Loucy (cell line): ENCODE results near the gene SWI5.

Source experiments
- H2AFZ ChIP-seq: fragments of 200-600 bp; sonication (generic); 2 replicates; pipeline ENCODE4 v1.6.0; 2016; ENCODE audit warnings: antibody characterized with exemption, mild to moderate bottlenecking, low read length, moderate library complexity
- H3F3A ChIP-seq: fragments of 200-600 bp; 2 replicates; pipeline ENCODE4 v1.6.0; 2016; ENCODE audit warnings: antibody characterized with exemption, low read depth, mild to moderate bottlenecking
- H3K27me3 ChIP-seq: fragments of 200-600 bp; sonication (generic); 2 replicates; pipeline ENCODE4 v1.6.1; 2014; ENCODE audit warnings: low read length, mild to moderate bottlenecking; ENCODE audit not compliant: insufficient read depth, poor library complexity, severe bottlenecking
- H3K36me3 ChIP-seq: fragments of 200-600 bp; sonication (generic); 2 replicates; pipeline ENCODE4 v1.6.1; 2016; ENCODE audit warnings: low read length; ENCODE audit not compliant: insufficient read depth
- H3K4me1 ChIP-seq: fragments of 200-600 bp; sonication (generic); 2 replicates; pipeline ENCODE4 v1.5.1; 2014; ENCODE audit warnings: low read length, mild to moderate bottlenecking; ENCODE audit not compliant: insufficient read depth, poor library complexity, severe bottlenecking
- H3K4me2 ChIP-seq: fragments of 200-600 bp; sonication (generic); 2 replicates; pipeline ENCODE4 v1.6.0; 2014; ENCODE audit warnings: antibody characterized with exemption, low read length, low read depth, mild to moderate bottlenecking; ENCODE audit not compliant: poor library complexity, severe bottlenecking
- H3K4me3 ChIP-seq: fragments of 200-600 bp; sonication (generic); 2 replicates; pipeline ENCODE4 v1.5.1; 2014; ENCODE audit warnings: low read length, mild to moderate bottlenecking, mixed read lengths; ENCODE audit not compliant: poor library complexity, severe bottlenecking
- H3K79me2 ChIP-seq: fragments of 200-600 bp; sonication (generic); 2 replicates; pipeline ENCODE4 v1.6.1; 2014; ENCODE audit warnings: low read length; ENCODE audit not compliant: insufficient read depth
- H3K9ac ChIP-seq: fragments of 200-600 bp; sonication (generic); 2 replicates; pipeline ENCODE4 v1.6.0; 2014; ENCODE audit warnings: mild to moderate bottlenecking, low read depth, low read length, moderate library complexity; ENCODE audit not compliant: poor library complexity, severe bottlenecking
- H3K9me2 ChIP-seq: fragments of 200-600 bp; sonication (generic); replicated peaks from 2 replicates; pipeline ENCODE4 v1.6.1; 2016; ENCODE audit warnings: low read depth, low read length, mixed read lengths
- H3K9me3 ChIP-seq: fragments of 200-600 bp; sonication (generic); 2 replicates; pipeline ENCODE4 v1.6.1; 2014; ENCODE audit warnings: mild to moderate bottlenecking, antibody characterized with exemption, low read length, low read depth; ENCODE audit not compliant: insufficient read depth
- H4K20me1 ChIP-seq: fragments of 200-600 bp; sonication (generic); 2 replicates; pipeline ENCODE4 v1.6.0; 2014; ENCODE audit warnings: antibody characterized with exemption, low read length, mild to moderate bottlenecking; ENCODE audit not compliant: insufficient read depth, poor library complexity, severe bottlenecking
- CTCF ChIP-seq: fragments of 200-600 bp; sonication (generic); conservative IDR thresholded peaks from 2 replicates; pipeline ENCODE4 v1.5.1; 2014; ENCODE audit warnings: mild to moderate bottlenecking, antibody characterized with exemption, low read length
- EZH2phosphoT487 ChIP-seq: fragments of 200-600 bp; IDR thresholded peaks from 2 replicates; pipeline ENCODE4 v1.6.1; 2018; ENCODE audit warnings: antibody characterized with exemption, mild to moderate bottlenecking, moderate library complexity, borderline replicate concordance

SWI5 gene

GRCh38 chr9:128297221-128297773 is 21.2 kb downstream of the SWI5 start:
- Histone ChIP-seq H3K36me3 (no peaks in the 10 kb centered on the region), H2AFZ (no peak overlapping the region), H3K4me2 (no peak overlapping the region), H3K4me3 (no peak overlapping the region), H3K9ac (no peak overlapping the region), H3K27me3 (no peaks in the 10 kb centered on the region), H4K20me1 (no peaks in the 10 kb centered on the region), H3K79me2 (no peaks in the 10 kb centered on the region), H3F3A (no peaks in the 10 kb centered on the region), H3K9me2 (no peaks in the 10 kb centered on the region), H3K9me3 (no peaks in the 10 kb centered on the region), H3K4me1 (no peaks in the 10 kb centered on the region)
- TF ChIP-seq CTCF (no peak), EZH2phosphoT487 (no peak)

DNA sequence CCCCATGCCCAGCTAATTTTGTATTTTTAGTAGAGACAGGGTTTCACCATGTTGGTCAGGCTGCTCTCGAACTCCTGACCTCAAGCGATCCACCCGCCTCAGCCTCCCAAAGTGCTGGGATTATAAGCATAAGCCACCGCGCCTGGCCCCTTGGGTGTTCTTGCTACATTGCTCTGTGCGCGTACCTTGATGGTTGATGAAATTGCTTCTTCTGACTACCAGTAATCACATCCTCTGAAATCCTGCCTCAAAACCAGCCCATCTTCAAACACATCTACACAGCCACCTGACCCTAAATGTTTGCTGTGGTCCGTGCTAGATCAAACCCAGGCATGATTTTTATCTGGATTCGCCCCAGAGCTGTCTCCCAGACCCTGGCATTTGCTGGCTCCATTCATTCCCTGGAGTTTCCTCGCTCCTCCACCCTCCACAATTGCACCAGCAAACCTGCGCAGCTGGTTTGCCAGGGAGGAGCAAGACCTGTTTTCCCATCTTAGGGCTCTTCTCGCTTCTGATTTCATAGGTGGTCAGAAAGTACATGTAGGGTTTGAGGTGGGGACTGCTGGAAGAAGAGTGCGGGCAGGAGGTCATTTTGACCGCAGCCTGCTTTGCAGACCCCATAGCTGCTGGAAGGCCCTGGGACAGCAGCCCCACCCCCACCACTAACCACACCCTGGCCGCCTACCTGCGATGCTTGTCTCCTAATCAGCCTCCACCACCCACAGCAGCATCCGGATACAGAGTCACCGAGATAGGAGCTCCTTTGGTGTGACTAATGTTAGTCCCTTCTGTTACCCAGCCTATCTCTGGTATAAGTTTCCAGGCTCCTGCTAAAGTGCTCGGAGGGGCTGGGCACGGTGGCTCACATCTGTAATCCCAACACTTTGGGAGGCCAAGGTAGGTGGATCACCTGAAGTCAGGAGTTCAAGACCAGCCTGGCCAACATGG is 22.7 kb downstream of the SWI5 start:
- Histone ChIP-seq H3K9me3 (no peaks in the 10 kb centered on the region), H3F3A (no peaks in the 10 kb centered on the region), H3K27me3 (no peaks in the 10 kb centered on the region), H3K9ac (no peak overlapping the region), H3K9me2 (no peaks in the 10 kb centered on the region), H2AFZ (no peak overlapping the region), H3K4me2 (no peak overlapping the region), H3K4me3 (no peak overlapping the region), H3K36me3 (no peaks in the 10 kb centered on the region), H3K4me1 (no peaks in the 10 kb centered on the region), H3K79me2 (no peaks in the 10 kb centered on the region), H4K20me1 (no peaks in the 10 kb centered on the region)
- TF ChIP-seq CTCF, result no peak
- no peak for TF ChIP-seq EZH2phosphoT487

DNA sequence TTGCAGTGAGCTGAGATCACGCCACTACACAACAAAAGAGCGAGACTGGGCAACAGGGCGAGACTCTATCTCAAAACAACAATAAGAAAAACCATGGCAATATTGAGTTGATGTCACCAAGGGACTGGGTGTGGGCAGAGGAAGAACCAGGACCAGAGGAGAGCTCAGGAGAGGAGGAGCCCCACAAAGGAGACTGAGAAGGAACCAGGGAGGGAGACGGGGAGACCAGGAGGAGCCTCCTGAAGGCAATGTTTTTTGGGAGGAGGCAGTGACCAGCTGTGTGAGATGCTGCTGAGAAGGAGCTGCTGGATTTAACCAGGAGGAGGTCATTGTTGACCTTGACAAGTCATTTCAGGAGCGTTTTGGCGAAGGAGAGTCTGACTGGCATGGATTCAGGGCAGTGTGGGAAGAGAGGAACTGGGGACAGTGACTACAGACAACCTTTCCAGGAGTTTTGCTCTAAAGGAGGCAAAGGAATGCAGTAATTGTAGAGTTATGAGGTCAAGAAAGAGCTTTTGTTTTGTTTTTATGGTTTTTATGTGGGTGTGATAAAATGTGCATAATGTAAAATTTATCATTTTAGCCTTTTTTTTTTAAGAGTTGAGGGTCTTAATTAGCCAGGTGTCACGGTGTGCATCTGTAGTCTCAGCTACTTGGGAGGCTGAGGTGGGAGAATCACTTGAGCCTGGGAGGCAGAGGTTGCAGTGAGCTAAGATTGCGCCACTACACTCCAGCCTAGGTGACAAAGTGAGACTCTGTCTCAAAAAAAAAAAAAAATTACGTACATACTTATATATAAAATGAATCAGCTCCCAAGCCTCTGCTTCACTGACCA is 28.3 kb downstream of the SWI5 start:
- H3F3A ChIP-seq, result no peaks in the 10 kb centered on the region
- peaks cover 6% of the 10 kb centered on the region; the same call in 1 of the 2 replicates for H3K36me3 ChIP-seq
- H3K4me2 ChIP-seq, result no peak overlapping the region

More for the DNA sequence above, 28.3 kb downstream of the SWI5 start:
- Histone ChIP-seq H3K9ac (no peak overlapping the region), H3K4me3 (no peak overlapping the region), H3K9me3 (no peaks in the 10 kb centered on the region), H3K9me2 (no peaks in the 10 kb centered on the region), H4K20me1 (no peaks in the 10 kb centered on the region), H3K79me2 (no peaks in the 10 kb centered on the region), H3K27me3 (no peaks in the 10 kb centered on the region), H2AFZ (no peak overlapping the region), H3K4me1 (no peaks in the 10 kb centered on the region)
- TF ChIP-seq EZH2phosphoT487 (no peak), CTCF (no peak)
